Esophagus squamous epithelium (tissue), 5 donors: ENCODE measurements around the gene SPOCK1. TPM values are rescaled to one million over a fixed set of nuclear protein-coding genes. Genes with fewer than 3 reads are reported as not detected.

ENCODE experiments used
- DNase-seq: peaks from one replicate; lab custom pipeline; 2025; lab: John Stamatoyannopoulos, UW
- H3K27ac ChIP-seq, 4 donors: fragments of 200-600 bp; sonication (generic); one replicate each; pipeline ENCODE4 v1.5.1; 2016 to 2019; ENCODE audit warnings: mild to moderate bottlenecking in 1 of 4
- H3K27me3 ChIP-seq, 4 donors: fragments of 200-600 bp; sonication (generic); 1 replicate in 3 of 4; 2 replicates in 1 of 4; pipeline versions ENCODE4 v1.5.1 to v1.6.0; 2017 to 2021; ENCODE audit warnings: antibody characterized with exemption in 1 of 4
- H3K36me3 ChIP-seq, 3 donors: fragments of 200-600 bp; sonication (generic); one replicate each; pipeline ENCODE4 v1.5.1; 2016 to 2019
- H3K4me1 ChIP-seq, 3 donors: fragments of 200-600 bp; sonication (generic); one replicate each; pipeline ENCODE4 v1.5.1; 2017 to 2019
- H3K4me3 ChIP-seq, 4 donors: fragments of 200-600 bp; sonication (generic); 1 replicate in 3 of 4; 2 replicates in 1 of 4; pipeline ENCODE4 v1.5.1; 2016 to 2019; ENCODE audit warnings: mild to moderate bottlenecking in 2 of 4, moderate library complexity in 1 of 4
- H3K9me3 ChIP-seq, 3 donors: fragments of 200-600 bp; sonication (generic); one replicate each; pipeline ENCODE4 v1.5.1; 2016 to 2019
- POLR2A ChIP-seq, 4 donors: fragments of 450-650 bp; IDR thresholded peaks; one replicate each; pipeline ENCODE4 v1.6.1; 2017; ENCODE audit warnings: antibody characterized with exemption in 4 of 4, mild to moderate bottlenecking in 4 of 4, moderate library complexity in 3 of 4
- WGBS, 2 donors: methylation state at CpG; one replicate each; pipeline ENCODE4 v1.1.5; 2018; 5-methylcytosine and 5-hydroxymethylcytosine counted together
- intact Hi-C: fragments of 100-400 bp; cut with DNase I; formaldehyde crosslinking; loops from one replicate; pipeline ENCODE4 v1.15.0; 2022
- total RNA-seq, 4 donors: library from RNA; depleted of rRNA; stranded (reverse); fragments of >200 nt; gene quantifications; one replicate each; pipeline ENCODE4 v1.1.0, GENCODE V29; 2016
- TF ChIP-seq, protein P1 (sequence below), 6 experiments: fragments of 450-650 bp in 4 of 6; fragments of 200-600 bp in 2 of 6; sonication (generic) in 2 of 6; IDR thresholded peaks; one replicate each; pipeline ENCODE4 v1.5.1; 2016 to 2019; ENCODE audit warnings: antibody characterized with exemption in 6 of 6, mild to moderate bottlenecking in 4 of 6, moderate library complexity in 4 of 6
- donor health status: DM: yes; HTN: yes; CAD: no.

The SPOCK1 gene
- total RNA-seq, 4 donors from 2014 or later = 0.99 to 21.9 (median 8.1) TPM

DNA sequence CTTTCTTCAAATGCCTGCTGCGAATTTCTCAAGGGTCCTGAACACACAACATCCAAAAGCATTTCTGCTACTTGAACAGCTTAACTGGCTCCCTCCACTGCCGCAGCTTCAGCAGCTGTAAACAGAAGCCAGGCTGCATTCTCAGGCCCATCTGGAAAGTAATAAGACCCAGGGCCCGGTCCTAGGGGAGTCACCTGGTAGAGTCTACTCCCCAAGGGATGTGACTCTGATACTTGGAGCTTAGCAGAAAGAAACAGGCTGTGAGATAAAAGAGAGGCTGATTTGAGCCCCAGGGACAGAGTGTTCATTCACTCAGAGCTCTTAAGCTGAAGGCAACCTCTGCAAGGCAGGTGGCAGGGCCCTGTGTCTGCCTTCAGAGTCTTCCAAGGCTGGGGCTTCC, 356.8 kb downstream of the SPOCK1 start:
- peak overlapping the region in 2 of 4 donors; percentile 58 to 77 for H3K27ac ChIP-seq
- intact Hi-C loops = no loop called here
- H3K4me1 ChIP-seq = peaks cover 0 to 27% (median 7%) of the 10 kb centered on the region in 3 donors
- DNase-seq = no peak
- WGBS, 2 donors = 60 to 65% methylated on average over 2 to 3 of the region's 3 CpGs
- H3K9me3 ChIP-seq = no peaks in the 10 kb centered on the region
- no peak overlapping the region for H3K4me3 ChIP-seq
- H3K27me3 ChIP-seq = peaks cover 0 to 11% (median 0%) of the 10 kb centered on the region in 4 donors
- TF ChIP-seq, protein P1, sequence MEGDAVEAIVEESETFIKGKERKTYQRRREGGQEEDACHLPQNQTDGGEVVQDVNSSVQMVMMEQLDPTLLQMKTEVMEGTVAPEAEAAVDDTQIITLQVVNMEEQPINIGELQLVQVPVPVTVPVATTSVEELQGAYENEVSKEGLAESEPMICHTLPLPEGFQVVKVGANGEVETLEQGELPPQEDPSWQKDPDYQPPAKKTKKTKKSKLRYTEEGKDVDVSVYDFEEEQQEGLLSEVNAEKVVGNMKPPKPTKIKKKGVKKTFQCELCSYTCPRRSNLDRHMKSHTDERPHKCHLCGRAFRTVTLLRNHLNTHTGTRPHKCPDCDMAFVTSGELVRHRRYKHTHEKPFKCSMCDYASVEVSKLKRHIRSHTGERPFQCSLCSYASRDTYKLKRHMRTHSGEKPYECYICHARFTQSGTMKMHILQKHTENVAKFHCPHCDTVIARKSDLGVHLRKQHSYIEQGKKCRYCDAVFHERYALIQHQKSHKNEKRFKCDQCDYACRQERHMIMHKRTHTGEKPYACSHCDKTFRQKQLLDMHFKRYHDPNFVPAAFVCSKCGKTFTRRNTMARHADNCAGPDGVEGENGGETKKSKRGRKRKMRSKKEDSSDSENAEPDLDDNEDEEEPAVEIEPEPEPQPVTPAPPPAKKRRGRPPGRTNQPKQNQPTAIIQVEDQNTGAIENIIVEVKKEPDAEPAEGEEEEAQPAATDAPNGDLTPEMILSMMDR (IDR thresholded peaks at IDR 0.05) = no peak
- no peak for TF ChIP-seq POLR2A (IDR thresholded peaks at IDR 0.05)
- no peaks in the 10 kb centered on the region for H3K36me3 ChIP-seq

DNA sequence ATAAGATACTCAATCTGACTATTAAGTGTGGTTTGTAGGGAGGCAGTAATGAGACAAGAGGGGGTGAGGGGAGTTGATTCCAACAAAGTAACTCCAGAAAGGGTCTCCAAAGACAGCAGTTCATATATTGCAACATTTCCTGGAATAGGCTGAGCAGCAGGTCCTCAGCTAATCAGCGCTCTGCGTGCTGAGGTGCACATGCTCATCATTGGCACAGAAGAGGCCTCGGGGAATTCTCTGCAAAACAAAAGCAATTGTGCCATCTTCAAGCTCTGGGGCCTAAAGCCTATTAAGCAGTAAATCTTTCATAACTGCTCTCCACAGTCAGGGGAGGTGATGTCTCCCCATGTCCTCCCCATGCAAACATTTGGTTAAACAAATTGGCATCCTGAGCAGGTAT, 357.3 kb downstream of the SPOCK1 start:
- WGBS, 2 donors = 40 to 56% methylated on average over 3 of the region's 3 CpGs
- Histone ChIP-seq H3K4me1 (peaks cover 0 to 25% (median 7%) of the 10 kb centered on the region in 3 donors), H3K27ac (peak overlapping the region in 1 of 4 donors; percentile 77), H3K9me3 (no peaks in the 10 kb centered on the region), H3K27me3 (peaks cover 0 to 11% (median 0%) of the 10 kb centered on the region in 4 donors), H3K4me3 (no peak overlapping the region), H3K36me3 (no peaks in the 10 kb centered on the region)
- intact Hi-C loops = no loop called here
- DNase-seq = no peak
- TF ChIP-seq, protein P1 (IDR thresholded peaks at IDR 0.05) = no peak
- no peak for TF ChIP-seq POLR2A (IDR thresholded peaks at IDR 0.05)

DNA sequence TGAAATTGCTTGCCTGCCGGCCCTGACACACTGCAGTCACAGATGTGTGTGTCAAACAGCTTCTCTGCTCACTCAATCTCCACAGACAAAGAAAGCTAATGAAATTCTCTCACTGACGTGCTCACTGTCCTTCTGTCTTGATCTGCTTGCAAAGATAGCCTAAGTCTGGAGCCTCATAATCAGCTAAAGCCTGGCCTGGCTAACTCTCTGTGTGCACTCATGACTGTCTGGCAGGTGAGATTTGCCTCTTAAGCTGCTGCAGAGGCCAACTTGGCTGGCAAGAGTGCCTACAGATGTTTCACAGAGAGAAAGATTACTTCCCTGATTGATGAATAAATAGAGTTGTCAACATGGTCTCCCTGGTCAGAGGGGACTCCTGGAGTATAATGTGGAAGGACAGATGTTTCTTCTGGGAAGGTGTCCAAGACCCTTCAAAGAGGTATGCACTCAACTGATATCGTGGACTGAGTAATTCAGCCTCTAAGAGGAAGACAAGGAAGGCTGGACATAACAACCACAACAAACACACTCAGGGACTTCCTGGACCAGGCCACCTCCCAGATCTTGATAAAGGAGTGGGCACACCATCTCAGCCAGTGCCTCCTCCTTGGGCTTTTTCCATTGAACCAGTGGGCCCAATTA, 362.0 kb downstream of the SPOCK1 start:
- Histone ChIP-seq H3K4me1 (peaks cover 0 to 8% (median 2%) of the 10 kb centered on the region in 3 donors), H3K4me3 (no peak overlapping the region), H3K27me3 (peaks cover 0 to 32% (median 0%) of the 10 kb centered on the region in 4 donors), H3K9me3 (no peaks in the 10 kb centered on the region), H3K27ac (no peak overlapping the region), H3K36me3 (no peaks in the 10 kb centered on the region)
- DNase-seq = no peak
- 31 to 58% methylated on average over 2 to 3 of the region's 3 CpGs for WGBS, 2 donors
- TF ChIP-seq POLR2A (IDR thresholded peaks at IDR 0.05) = no peak
- TF ChIP-seq, protein P1 (IDR thresholded peaks at IDR 0.05) = no peak
- intact Hi-C loops = no loop called here

DNA sequence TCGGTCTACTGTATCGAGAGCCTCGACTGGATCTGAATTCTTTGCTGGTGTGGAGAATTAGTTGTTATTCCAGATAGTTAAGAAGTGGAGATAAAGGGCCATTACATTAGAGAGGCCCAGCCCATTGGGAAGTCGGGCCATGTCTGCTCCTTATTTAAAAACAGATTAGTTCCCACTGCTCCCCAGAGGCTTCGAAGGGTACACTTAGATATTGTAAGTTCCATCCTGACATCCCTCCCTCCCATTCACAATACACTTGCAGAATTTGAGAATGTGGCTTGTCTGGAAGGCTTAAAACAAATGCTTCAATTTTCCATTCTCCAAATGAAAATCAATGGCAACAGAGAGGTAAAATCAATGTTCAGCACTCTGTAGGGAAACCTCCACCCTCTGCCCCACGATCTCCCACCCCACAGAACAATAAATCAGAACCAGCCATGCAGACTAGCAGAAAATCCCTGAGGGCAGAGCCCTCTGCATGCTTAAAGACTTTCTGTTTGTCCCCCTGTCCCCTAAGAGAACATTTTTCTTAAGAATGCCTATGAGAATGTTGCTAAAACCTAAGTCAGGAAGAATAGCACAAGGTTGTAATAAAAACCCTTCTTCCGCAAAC, 364.1 kb downstream of the SPOCK1 start:
- H3K27me3 ChIP-seq = peaks cover 0 to 41% (median 0%) of the 10 kb centered on the region in 4 donors
- no peaks in the 10 kb centered on the region for H3K4me1 ChIP-seq
- H3K27ac ChIP-seq = no peak overlapping the region
- WGBS, 2 donors = 71 to 72% methylated on average over 7 of the region's 7 CpGs
- H3K9me3 ChIP-seq = no peaks in the 10 kb centered on the region
- no peak for TF ChIP-seq POLR2A (IDR thresholded peaks at IDR 0.05)
- TF ChIP-seq, protein P1 (IDR thresholded peaks at IDR 0.05) = no peak
- H3K36me3 ChIP-seq = no peaks in the 10 kb centered on the region
- intact Hi-C loops = no loop called here
- H3K4me3 ChIP-seq = no peak overlapping the region
- no peak for DNase-seq
